PFSK-1 (cell line): ENCODE results near the gene FIG4.

ENCODE experiments used
- FOXP2 ChIP-seq: optimal IDR thresholded peaks from 2 replicates; pipeline ENCODE3; 2011; ENCODE audit warnings: borderline replicate concordance, control low read depth, inconsistent platforms; ENCODE audit not compliant: insufficient read depth; ENCODE audit errors: extremely low read length, extremely low read depth
- POLR2AphosphoS5 ChIP-seq: IDR thresholded peaks from 2 replicates; pipeline ENCODE4 v1.6.1; 2012; ENCODE audit warnings: low read depth, mild to moderate bottlenecking, control low read depth, low read length, moderate library complexity
- SIN3A ChIP-seq: IDR thresholded peaks from 2 replicates; pipeline ENCODE4 v1.6.1; 2012; ENCODE audit warnings: mild to moderate bottlenecking, low read length, moderate library complexity, borderline replicate concordance; ENCODE audit not compliant: insufficient read depth
- TAF1 ChIP-seq: IDR thresholded peaks from 2 replicates; pipeline ENCODE4 v1.6.1; 2012; ENCODE audit warnings: low read length, control low read depth, borderline replicate concordance; ENCODE audit not compliant: insufficient read depth
- TF ChIP-seq, protein P1 (sequence below), 2 experiments: IDR thresholded peaks; 2 replicates each; pipeline versions ENCODE4 v1.6.1 to v1.8.0; 2011 to 2012; ENCODE audit warnings: low read depth in 2 of 2, low read length in 2 of 2, control low read depth in 1 of 2, inconsistent platforms in 1 of 2, mild to moderate bottlenecking in 1 of 2, moderate library complexity in 1 of 2; ENCODE audit not compliant: insufficient read depth in 1 of 2

DNA sequence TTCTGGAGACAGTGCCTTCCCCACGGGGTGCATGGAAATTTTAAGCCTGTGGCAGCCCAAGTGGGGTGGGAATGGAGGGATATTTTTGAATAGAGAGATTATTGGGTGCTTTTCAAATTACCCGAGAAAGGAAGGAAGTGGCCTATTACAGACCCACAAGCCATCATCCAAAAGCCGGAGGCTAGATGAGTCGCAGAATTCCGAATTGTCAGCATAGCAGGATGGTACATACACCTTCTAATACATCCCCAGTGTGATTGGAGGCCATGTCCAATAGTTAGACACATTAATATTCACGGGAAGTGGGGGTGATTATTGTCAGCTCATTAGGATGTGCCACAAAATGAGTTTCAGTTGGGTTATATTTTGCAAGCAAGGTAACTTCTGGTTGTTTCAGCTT is 133.0 kb downstream of the FIG4 start:
- TF ChIP-seq, protein P1, sequence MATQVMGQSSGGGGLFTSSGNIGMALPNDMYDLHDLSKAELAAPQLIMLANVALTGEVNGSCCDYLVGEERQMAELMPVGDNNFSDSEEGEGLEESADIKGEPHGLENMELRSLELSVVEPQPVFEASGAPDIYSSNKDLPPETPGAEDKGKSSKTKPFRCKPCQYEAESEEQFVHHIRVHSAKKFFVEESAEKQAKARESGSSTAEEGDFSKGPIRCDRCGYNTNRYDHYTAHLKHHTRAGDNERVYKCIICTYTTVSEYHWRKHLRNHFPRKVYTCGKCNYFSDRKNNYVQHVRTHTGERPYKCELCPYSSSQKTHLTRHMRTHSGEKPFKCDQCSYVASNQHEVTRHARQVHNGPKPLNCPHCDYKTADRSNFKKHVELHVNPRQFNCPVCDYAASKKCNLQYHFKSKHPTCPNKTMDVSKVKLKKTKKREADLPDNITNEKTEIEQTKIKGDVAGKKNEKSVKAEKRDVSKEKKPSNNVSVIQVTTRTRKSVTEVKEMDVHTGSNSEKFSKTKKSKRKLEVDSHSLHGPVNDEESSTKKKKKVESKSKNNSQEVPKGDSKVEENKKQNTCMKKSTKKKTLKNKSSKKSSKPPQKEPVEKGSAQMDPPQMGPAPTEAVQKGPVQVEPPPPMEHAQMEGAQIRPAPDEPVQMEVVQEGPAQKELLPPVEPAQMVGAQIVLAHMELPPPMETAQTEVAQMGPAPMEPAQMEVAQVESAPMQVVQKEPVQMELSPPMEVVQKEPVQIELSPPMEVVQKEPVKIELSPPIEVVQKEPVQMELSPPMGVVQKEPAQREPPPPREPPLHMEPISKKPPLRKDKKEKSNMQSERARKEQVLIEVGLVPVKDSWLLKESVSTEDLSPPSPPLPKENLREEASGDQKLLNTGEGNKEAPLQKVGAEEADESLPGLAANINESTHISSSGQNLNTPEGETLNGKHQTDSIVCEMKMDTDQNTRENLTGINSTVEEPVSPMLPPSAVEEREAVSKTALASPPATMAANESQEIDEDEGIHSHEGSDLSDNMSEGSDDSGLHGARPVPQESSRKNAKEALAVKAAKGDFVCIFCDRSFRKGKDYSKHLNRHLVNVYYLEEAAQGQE (IDR thresholded peaks at IDR 0.05; ENCODE audit: insufficient read depth in 1 of 2, low read depth in 2 of 2, low read length in 2 of 2) = no peak
- no peak for TF ChIP-seq TAF1
- TF ChIP-seq SIN3A = no peak
- no peak for TF ChIP-seq POLR2AphosphoS5
- TF ChIP-seq FOXP2 = no peak
